Endothelial cell of hepatic sinusoid (primary cell): Measurements from ENCODE around the gene MAGI3.
"Not testable (repeated sequence)": the region's sequence is repeated elsewhere in the genome, so short reads cannot be mapped to it uniquely, and the experiment has no call there.

Source experiments
- in situ Hi-C: cut with HindIII; loops from 2 replicates; pipeline ENCODE4 v1.10.0; 2017; ENCODE audit warnings: low sequenced_read_pairs

MAGI3 gene

DNA sequence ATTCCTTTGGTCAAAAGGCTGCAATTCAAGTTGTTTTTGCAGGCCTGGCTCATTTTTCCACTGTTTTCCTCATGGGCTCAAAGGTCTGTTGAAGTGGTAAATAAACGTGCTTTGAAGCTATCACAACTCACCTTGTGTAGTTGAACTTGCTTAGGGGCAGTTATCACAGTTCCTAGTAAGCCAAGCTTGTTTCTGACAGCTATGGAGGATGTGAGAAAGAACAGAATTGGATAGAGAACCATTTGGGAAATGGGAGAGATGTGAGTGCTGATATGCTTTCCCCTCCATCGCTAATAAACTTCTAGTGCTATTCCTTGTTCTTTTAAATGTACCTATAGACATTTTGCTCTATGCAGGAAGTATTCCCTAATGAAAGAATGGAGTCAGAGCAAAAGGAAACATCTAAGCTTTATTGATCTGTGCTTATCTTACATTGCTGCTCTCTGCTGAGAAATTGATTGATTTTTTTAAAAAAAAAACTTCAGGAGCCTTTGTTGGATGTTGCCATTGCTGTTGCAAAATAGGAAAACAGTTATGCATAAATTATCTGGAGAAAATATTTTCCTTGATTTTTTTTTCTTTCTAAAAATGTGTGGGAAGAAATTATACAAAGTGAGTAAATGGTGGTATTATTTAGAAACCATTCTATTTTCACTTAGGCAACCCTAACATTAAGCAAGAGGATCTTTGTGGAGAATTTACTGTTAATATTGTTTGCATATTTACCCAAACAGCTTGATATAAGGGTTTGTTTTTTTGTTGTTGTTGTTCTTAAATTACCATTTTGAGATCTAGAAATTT lies 118.2 kb downstream of the MAGI3 start:
- in situ Hi-C loops: no loop called here

GRCh38 chr1:113509766-113510165 lies 119.5 kb downstream of the MAGI3 start:
- in situ Hi-C loops: not testable (repeated sequence)

DNA sequence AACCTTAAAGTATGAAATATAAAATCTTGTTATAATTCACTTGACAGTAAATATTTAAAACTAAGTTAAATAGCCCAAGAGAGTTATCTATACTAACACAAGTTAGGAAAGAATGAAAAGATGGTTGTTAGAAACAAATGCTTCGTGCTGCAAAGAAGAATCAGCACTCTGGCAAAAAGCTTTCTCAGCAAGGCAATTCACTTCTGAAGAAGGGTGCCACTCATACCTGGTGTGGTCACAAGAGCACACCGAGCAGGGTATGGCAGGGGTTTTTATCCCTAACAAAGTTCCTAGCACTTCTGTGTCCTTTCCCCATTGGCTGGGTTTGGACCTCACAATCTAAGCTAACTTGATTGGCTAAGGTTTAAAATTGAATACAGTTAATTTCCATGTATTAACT lies 121.0 kb downstream of the MAGI3 start:
- in situ Hi-C loops: no loop called here

DNA sequence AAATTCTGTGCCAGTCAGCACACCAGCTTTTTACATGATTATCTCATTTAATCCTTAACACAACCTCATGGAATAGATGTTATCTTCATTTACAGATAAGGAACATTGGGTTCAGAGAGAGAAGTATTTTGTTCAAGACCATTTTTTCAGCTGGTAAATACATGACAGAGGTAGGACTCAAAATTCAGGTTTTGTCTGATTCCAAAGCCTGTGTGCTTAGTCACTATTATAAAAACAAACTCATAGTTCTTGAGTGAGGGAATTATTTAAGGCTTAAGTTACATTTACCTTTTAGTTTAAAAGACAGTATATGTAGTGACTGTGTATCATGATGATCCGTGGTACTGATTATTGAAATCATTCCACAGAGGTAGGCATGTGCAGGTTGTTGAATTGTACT lies 125.2 kb downstream of the MAGI3 start:
- in situ Hi-C loops: no loop called here

- in situ Hi-C loops: no loop called here
Measured at GRCh38 chr1:113517346-113517745, 127.0 kb downstream of the MAGI3 start.

DNA sequence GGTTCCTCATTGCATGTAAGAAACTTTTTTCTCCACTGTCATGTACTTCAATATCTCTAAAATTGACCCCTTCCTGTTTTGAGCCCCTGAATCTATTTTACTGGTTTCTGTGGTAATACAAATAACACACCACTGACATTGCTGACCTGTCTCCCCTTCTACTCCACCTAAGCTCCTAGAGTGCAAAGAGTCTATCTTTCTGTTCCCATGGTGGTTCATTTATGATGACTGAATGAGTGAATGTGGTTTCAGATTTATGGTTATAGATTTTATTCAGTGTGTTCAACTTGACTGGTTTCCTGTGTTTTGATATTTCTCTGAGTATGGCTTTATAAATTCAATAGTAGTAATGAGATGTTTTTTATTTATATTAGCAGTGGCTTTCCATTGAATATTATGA lies 127.7 kb downstream of the MAGI3 start:
- in situ Hi-C loops: no loop called here

DNA sequence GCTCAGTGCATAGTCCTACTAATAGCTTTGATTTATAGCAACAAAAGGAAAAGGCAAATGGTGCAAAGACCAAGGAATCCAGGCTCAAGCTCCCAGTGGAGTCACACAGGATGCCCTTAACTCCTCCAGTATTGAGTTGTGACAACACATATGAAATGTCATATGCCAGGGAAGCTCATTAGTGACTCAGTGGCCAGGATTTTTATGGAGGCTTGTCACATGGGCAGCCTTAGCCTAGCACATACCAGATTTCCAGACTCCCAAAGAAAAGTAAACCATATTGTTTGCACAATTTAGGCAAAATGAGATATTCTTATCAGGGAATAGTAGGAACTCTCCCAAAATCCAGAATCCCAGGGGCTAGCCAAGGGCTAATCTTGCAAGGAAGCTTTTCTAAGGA lies 129.2 kb downstream of the MAGI3 start:
- in situ Hi-C loops: no loop called here

- in situ Hi-C loops: no loop called here
Measured at GRCh38 chr1:113530021-113530420, 139.7 kb downstream of the MAGI3 start.

- in situ Hi-C loops: no loop called here
Measured at GRCh38 chr1:113531321-113531720, 141.0 kb downstream of the MAGI3 start.

GRCh38 chr1:113533061-113533460 lies 142.7 kb downstream of the MAGI3 start:
- in situ Hi-C loops: no loop called here

- in situ Hi-C loops: no loop called here
Measured at GRCh38 chr1:113534130-113534817, 144.0 kb downstream of the MAGI3 start.

DNA sequence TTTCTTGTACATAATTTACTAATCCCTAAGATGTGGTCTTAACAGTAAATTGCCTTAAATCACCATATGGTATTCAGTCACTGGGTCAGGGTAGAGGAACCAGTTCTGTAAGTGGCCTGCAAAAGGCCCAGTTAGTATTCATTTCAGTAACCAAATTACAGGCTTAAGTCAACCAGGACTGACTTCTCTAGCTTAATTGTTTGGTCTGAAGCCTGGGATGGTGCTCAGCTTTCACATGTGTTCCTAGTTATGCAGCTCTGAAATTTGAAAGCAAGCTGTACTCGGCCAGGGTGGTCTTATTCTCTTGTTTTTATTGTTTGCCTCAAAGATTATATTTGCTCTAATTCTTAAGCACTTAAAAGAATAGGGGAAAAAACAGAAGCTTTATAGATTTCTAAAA lies 144.6 kb downstream of the MAGI3 start:
- in situ Hi-C loops: no loop called here

- in situ Hi-C loops: no loop called here
Measured at GRCh38 chr1:113536182-113536780, 146.0 kb downstream of the MAGI3 start.

- in situ Hi-C loops: no loop called here
Measured at GRCh38 chr1:113538225-113538624, 147.9 kb downstream of the MAGI3 start.

DNA sequence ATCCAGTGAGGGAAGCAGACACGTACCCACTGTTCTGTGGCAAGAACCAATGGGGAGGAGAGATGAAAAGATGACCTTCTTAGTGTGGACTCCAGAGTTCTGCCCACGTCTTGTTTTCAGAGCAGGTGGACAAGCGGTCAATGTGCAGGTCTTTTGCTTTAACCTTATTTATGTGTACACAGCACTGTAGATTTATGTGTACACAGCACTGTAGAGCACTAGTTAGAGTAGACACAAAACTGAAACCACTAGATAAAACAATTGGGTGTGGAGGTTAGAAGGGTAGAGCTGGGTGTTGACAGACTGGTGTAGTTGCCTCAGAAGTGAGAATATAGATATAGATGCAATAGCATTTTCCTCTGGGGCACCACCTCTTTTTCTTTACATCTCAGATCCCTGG lies 150.0 kb downstream of the MAGI3 start:
- in situ Hi-C loops: no loop called here

- in situ Hi-C loops: no loop called here
Measured at GRCh38 chr1:113541106-113541505, 150.8 kb downstream of the MAGI3 start.

GRCh38 chr1:113542221-113542701 lies 151.9 kb downstream of the MAGI3 start:
- in situ Hi-C loops: no loop called here

GRCh38 chr1:113543110-113543509 lies 152.8 kb downstream of the MAGI3 start:
- in situ Hi-C loops: no loop called here

- in situ Hi-C loops: no loop called here
Measured at GRCh38 chr1:113545210-113545609, 154.9 kb downstream of the MAGI3 start.

DNA sequence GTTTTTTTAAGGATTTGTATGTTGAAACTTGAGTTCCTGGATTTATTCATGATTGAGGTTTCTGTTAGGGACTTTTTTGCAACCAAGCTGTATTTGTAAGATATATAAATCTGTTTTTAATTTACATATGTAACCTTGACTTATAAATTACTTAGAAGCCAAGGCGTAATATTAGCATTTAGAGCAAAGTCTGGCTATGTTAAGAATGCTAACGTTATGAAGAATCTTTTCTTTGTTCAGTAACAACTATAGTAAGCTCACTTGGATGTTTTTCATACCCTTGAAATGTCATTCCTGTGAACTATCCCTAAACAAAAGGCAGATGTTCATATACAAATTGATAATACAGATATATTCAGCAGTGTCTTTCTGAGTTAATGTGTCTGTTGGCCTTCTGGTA lies 155.3 kb downstream of the MAGI3 start:
- in situ Hi-C loops: no loop called here

- in situ Hi-C loops: no loop called here
Measured at GRCh38 chr1:113551728-113552127, 161.4 kb downstream of the MAGI3 start.

DNA sequence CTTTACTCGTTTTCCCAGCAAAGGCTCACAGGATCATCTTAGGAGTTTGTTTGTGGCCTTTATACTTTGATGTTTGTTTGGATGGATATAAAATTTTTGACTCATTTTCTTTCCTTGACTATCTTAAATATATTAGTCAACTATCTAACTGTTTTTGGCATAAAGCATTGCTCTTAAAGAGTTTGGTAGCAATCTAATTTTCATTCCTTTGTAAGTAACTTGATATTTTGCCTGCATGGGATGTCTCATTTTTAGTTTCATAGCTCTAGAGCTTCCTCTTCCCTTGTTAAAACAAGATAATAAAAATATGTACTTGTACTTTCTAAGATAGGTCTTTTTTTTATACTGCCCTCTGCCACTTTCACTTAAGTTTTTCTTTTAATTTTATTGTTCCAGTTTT lies 161.9 kb downstream of the MAGI3 start:
- in situ Hi-C loops: no loop called here
